ENCODE measurements around the gene C12orf54.
A peak's percentile ranks its signal among the peaks of the same experiment; 100 is the strongest.

The C12orf54 gene

GRCh38 chr12:48542300-48542928, 60.1 kb downstream of the C12orf54 start:
- Histone ChIP-seq H2BK15ac (ENCODE audit: low read depth, poor library complexity, severe bottlenecking) (no peak overlapping the region), H3K14ac (ENCODE audit: low read length in 2 of 2) (no peak overlapping the region), H3K79me1 (replicated peaks; ENCODE audit: low read length, poor library complexity, severe bottlenecking) (no peaks in the 10 kb centered on the region), H4K91ac (ENCODE audit: low read length) (no peak overlapping the region), H3K9me3 (ENCODE audit: control insufficient read depth, low read length) (no peaks in the 10 kb centered on the region), H3K23ac (ENCODE audit: low read length in 2 of 2) (no peak overlapping the region), H3K4me1 (ENCODE audit: control insufficient read depth, insufficient read depth, low read depth, low read length) (no peaks in the 10 kb centered on the region), H3K4me2 (ENCODE audit: low read length, poor library complexity, severe bottlenecking) (no peak overlapping the region), H3K4ac (ENCODE audit: low read depth in 1 of 2, low read length in 2 of 2) (no peak overlapping the region), H3K27ac (ENCODE audit: low read length, poor library complexity, severe bottlenecking) (no peak overlapping the region), H3K4me3 (ENCODE audit: insufficient read depth in 1 of 2, low read depth in 1 of 2, low read length in 2 of 2) (no peak overlapping the region), H2BK5ac (ENCODE audit: low read depth, low read length, poor library complexity, severe bottlenecking) (no peak overlapping the region), H2AFZ (ENCODE audit: low read depth, low read length) (no peak overlapping the region), H2BK12ac (ENCODE audit: low read length in 2 of 2) (no peak overlapping the region), H2AK5ac (ENCODE audit: low read length, severe bottlenecking) (no peak overlapping the region), H3K27me3 (ENCODE audit: control insufficient read depth in 1 of 2, insufficient read depth in 1 of 2, low read length in 2 of 2) (peaks cover 12 to 31% of the 10 kb centered on the region in 2 experiments), H3K9ac (ENCODE audit: low read length) (no peak overlapping the region), H3K18ac (ENCODE audit: low read depth in 1 of 2, low read length in 2 of 2) (no peak overlapping the region), H3K36me3 (ENCODE audit: control insufficient read depth in 1 of 2, insufficient read depth in 2 of 2, low read depth in 1 of 2, low read length in 2 of 2) (no peaks in the 10 kb centered on the region), H2BK120ac (ENCODE audit: low read depth, low read length) (no peak overlapping the region), H4K8ac (ENCODE audit: low read length) (no peak overlapping the region)
- DNase-seq, result peak; percentile 19
- WGBS, result 52% methylated on average over 8 of the region's 8 CpGs

GRCh38 chr12:48545833-48546469, 63.7 kb downstream of the C12orf54 start:
- no peak overlapping the region for H3K4ac ChIP-seq (ENCODE audit: low read depth in 1 of 2, low read length in 2 of 2)
- H2AK5ac ChIP-seq (ENCODE audit: low read length, severe bottlenecking), result no peak overlapping the region
- no peaks in the 10 kb centered on the region for H3K36me3 ChIP-seq (ENCODE audit: control insufficient read depth in 1 of 2, insufficient read depth in 2 of 2, low read depth in 1 of 2, low read length in 2 of 2)
- H4K8ac ChIP-seq (ENCODE audit: low read length), result no peak overlapping the region
- 89% methylated on average over 2 of the region's 4 CpGs for WGBS
- H3K4me2 ChIP-seq (ENCODE audit: low read length, poor library complexity, severe bottlenecking), result no peak overlapping the region
- no peak overlapping the region for H3K14ac ChIP-seq (ENCODE audit: low read length in 2 of 2)
- no peak overlapping the region for H4K91ac ChIP-seq (ENCODE audit: low read length)
- no peak overlapping the region for H3K23ac ChIP-seq (ENCODE audit: low read length in 2 of 2)
- no peak for DNase-seq
- no peak overlapping the region for H2BK12ac ChIP-seq (ENCODE audit: low read length in 2 of 2)
- no peak overlapping the region for H3K27ac ChIP-seq (ENCODE audit: low read length, poor library complexity, severe bottlenecking)
- no peak overlapping the region for H2BK15ac ChIP-seq (ENCODE audit: low read depth, poor library complexity, severe bottlenecking)
- H3K4me3 ChIP-seq (ENCODE audit: insufficient read depth in 1 of 2, low read depth in 1 of 2, low read length in 2 of 2), result no peak overlapping the region
- peaks cover 12 to 25% of the 10 kb centered on the region in 2 experiments for H3K27me3 ChIP-seq (ENCODE audit: control insufficient read depth in 1 of 2, insufficient read depth in 1 of 2, low read length in 2 of 2)
- no peak overlapping the region for H2AFZ ChIP-seq (ENCODE audit: low read depth, low read length)
- no peak overlapping the region for H2BK120ac ChIP-seq (ENCODE audit: low read depth, low read length)
- H3K9ac ChIP-seq (ENCODE audit: low read length), result no peak overlapping the region
- H3K79me1 ChIP-seq (replicated peaks; ENCODE audit: low read length, poor library complexity, severe bottlenecking), result no peaks in the 10 kb centered on the region
- H3K18ac ChIP-seq (ENCODE audit: low read depth in 1 of 2, low read length in 2 of 2), result no peak overlapping the region
- no peaks in the 10 kb centered on the region for H3K4me1 ChIP-seq (ENCODE audit: control insufficient read depth, insufficient read depth, low read depth, low read length)
- no peaks in the 10 kb centered on the region for H3K9me3 ChIP-seq (ENCODE audit: control insufficient read depth, low read length)
- H2BK5ac ChIP-seq (ENCODE audit: low read depth, low read length, poor library complexity, severe bottlenecking), result no peak overlapping the region
